GM12878 (cell line): ENCODE data around the gene SCIMP. TPM values are rescaled to one million over a fixed set of nuclear protein-coding genes. Genes with fewer than 3 reads are reported as not detected.

Experiments
- ATAC-seq: fragments of 200-7000 bp; cut with Tn5 transposase; 3 replicates; pipeline ENCODE4 v1.9.1; 2020; ENCODE audit warnings: mild to moderate bottlenecking, moderate library complexity
- BruUV-seq: library from RNA; stranded (reverse); fragments of 400-500 nt; replicated peaks from 2 replicates; lab custom pipeline; 2021; lab: Mats Ljungman, UMichigan
- CTCF ChIA-PET: fragments of 300-600 bp; sonication (Branson Sonifier 250); formaldehyde crosslinking; extraction: SDS; loops from one replicate; lab custom pipeline; 2021; ENCODE audit warnings: inconsistent platforms; lab: Yijun Ruan, JAX
- POLR2A ChIA-PET: fragments of 350-600 bp; formaldehyde crosslinking; extraction: SDS; loops from one replicate; lab custom pipeline; 2021; ENCODE audit warnings: inconsistent platforms; lab: Charles Lee
- RAD21 ChIA-PET: fragments of 300-600 bp; sonication (Branson Sonifier 250); formaldehyde crosslinking; loops from one replicate; lab custom pipeline; 2023; ENCODE audit warnings: antibody characterized with exemption; ENCODE audit not compliant: unreplicated experiment; lab: Charles Lee
- SMC1A ChIA-PET: fragments of 300-600 bp; sonication (Branson Sonifier 250); formaldehyde crosslinking; loops from one replicate; lab custom pipeline; 2023; ENCODE audit not compliant: unreplicated experiment, uncharacterized antibody; lab: Charles Lee
- DNase-seq: peaks from one replicate; pipeline ENCODE4 v3.0.0-alpha.2; 2011; ENCODE audit warnings: low read depth, low spot score
- FAIRE-seq: peaks from 3 replicates; lab custom pipeline; 2011; peaks lifted over from hg19 to GRCh38; lab: Jason Lieb, UNC
- H2AFZ ChIP-seq: 2 replicates; pipeline ENCODE4 v1.6.0; 2011; ENCODE audit warnings: low read depth, low read length, control low read depth; ENCODE audit not compliant: control insufficient read depth
- H3K27ac ChIP-seq: 2 replicates; pipeline ENCODE4 v1.5.1; 2011; ENCODE audit warnings: control low read depth; ENCODE audit not compliant: control insufficient read depth, insufficient read depth
- H3K27me3 ChIP-seq, 2 experiments: replicated peaks in 1 of 2; 2 replicates each; pipeline versions ENCODE4 v1.6.0 to v1.6.1; 2011; ENCODE audit warnings: low read length in 1 of 2; ENCODE audit not compliant: control insufficient read depth in 2 of 2, insufficient read depth in 2 of 2
- H3K36me3 ChIP-seq, 2 experiments: 2 replicates each; pipeline ENCODE4 v1.5.1; 2011; ENCODE audit warnings: low read length in 1 of 2; ENCODE audit not compliant: control insufficient read depth in 2 of 2, insufficient read depth in 2 of 2
- H3K4me1 ChIP-seq: 2 replicates; pipeline ENCODE4 v1.6.1; 2011; ENCODE audit warnings: mild to moderate bottlenecking, low read length, moderate library complexity, mixed read lengths; ENCODE audit not compliant: control insufficient read depth, insufficient read depth
- H3K4me2 ChIP-seq: 2 replicates; pipeline ENCODE4 v1.6.0; 2011; ENCODE audit warnings: control low read depth; ENCODE audit not compliant: control insufficient read depth, insufficient read depth
- H3K4me3 ChIP-seq: fragments of 200-600 bp; sonication (generic); 2 replicates; pipeline ENCODE4 v1.5.1; 2016
- H3K79me2 ChIP-seq: 2 replicates; pipeline ENCODE4 v1.6.0; 2011; ENCODE audit warnings: low read length; ENCODE audit not compliant: control insufficient read depth, insufficient read depth
- H3K9ac ChIP-seq: 2 replicates; pipeline ENCODE4 v1.8.0; 2011; ENCODE audit warnings: low read length, control low read depth, mixed read lengths; ENCODE audit not compliant: control insufficient read depth, insufficient read depth
- H3K9me3 ChIP-seq: replicated peaks from 3 replicates; pipeline ENCODE4 v1.5.1; 2011; ENCODE audit warnings: mild to moderate bottlenecking, low read length; ENCODE audit not compliant: control insufficient read depth, insufficient read depth
- H4K20me1 ChIP-seq: 2 replicates; pipeline ENCODE4 v1.6.0; 2011; ENCODE audit not compliant: control insufficient read depth, insufficient read depth
- BRCA1 ChIP-seq: IDR thresholded peaks from 2 replicates; pipeline ENCODE4 v1.6.1; 2011; ENCODE audit warnings: low read depth, low read length, improper control_type of control experiment
- CHD1 ChIP-seq: IDR thresholded peaks from 2 replicates; pipeline ENCODE4 v1.6.1; 2012; ENCODE audit warnings: low read depth, low read length, improper control_type of control experiment
- GATAD2B ChIP-seq: fragments of 450-650 bp; conservative IDR thresholded peaks from 2 replicates; pipeline ENCODE4 v1.6.1; 2017; ENCODE audit warnings: low read depth, mild to moderate bottlenecking, moderate library complexity
- MEF2A ChIP-seq: IDR thresholded peaks from 2 replicates; pipeline ENCODE4 v1.6.1; 2011; ENCODE audit warnings: low read depth, mild to moderate bottlenecking, low read length, moderate library complexity; ENCODE audit not compliant: insufficient read depth
- MTA3 ChIP-seq: IDR thresholded peaks from 2 replicates; pipeline ENCODE4 v1.6.1; 2012; ENCODE audit warnings: low read length, inconsistent platforms, borderline replicate concordance
- NFYA ChIP-seq: IDR thresholded peaks from 2 replicates; pipeline ENCODE4 v1.6.1; 2011; ENCODE audit warnings: low read depth, mild to moderate bottlenecking, low read length, improper control_type of control experiment, borderline replicate concordance
- NRF1 ChIP-seq: conservative IDR thresholded peaks from 2 replicates; pipeline ENCODE4 v1.6.1; 2011; ENCODE audit warnings: mild to moderate bottlenecking, low read depth, low read length, improper control_type of control experiment
- RELA ChIP-seq: fragments of 450-650 bp; IDR thresholded peaks from 2 replicates; pipeline ENCODE4 v1.8.0; 2014; ENCODE audit warnings: borderline replicate concordance; ENCODE audit not compliant: partially characterized antibody
- SIX5 ChIP-seq: IDR thresholded peaks from 2 replicates; pipeline ENCODE4 v1.6.1; 2011; ENCODE audit warnings: mild to moderate bottlenecking, low read depth, low read length, moderate library complexity; ENCODE audit not compliant: severe bottlenecking
- SP1 ChIP-seq: IDR thresholded peaks from one replicate; pipeline ENCODE4 v1.6.1; 2011; ENCODE audit warnings: low read depth, low read length
- ZNF207 ChIP-seq: fragments of 450-650 bp; IDR thresholded peaks from 2 replicates; pipeline ENCODE4 v1.6.1; 2014; ENCODE audit warnings: antibody characterized with exemption, mild to moderate bottlenecking, borderline replicate concordance
- WGBS: methylation state at CpG from one replicate; pipeline ENCODE4 v1.1.6; 2016; ENCODE audit warnings: low lambda C conversion rate; ENCODE audit not compliant: insufficient replicate concordance, insufficient coverage; ENCODE audit errors: missing lambda C conversion rate; 5-methylcytosine and 5-hydroxymethylcytosine counted together
- in situ Hi-C: fragments of 300-500 bp; cut with MboI; formaldehyde crosslinking; loops from 9 replicates; pipeline ENCODE4 v1.14.3; 2018; ENCODE audit warnings: mixed read lengths
- intact Hi-C: fragments of 100-400 bp; cut with micrococcal nuclease; formaldehyde crosslinking; loops from one replicate; pipeline ENCODE4 v1.14.2; 2022; ENCODE audit not compliant: unreplicated experiment
- polyA plus RNA-seq, 11 experiments: library from polyadenylated mRNA; depleted of rRNA in 4 of 11; unstranded in 6 of 11; stranded (reverse) in 5 of 11; fragments of >200 nt; fragmentation: Nextera tagmentation in 4 of 11; fragmentation: Illumina TruSeq in 1 of 11; extraction: Ambion mirVana in 4 of 11; extraction: Trizol in 1 of 11; gene quantifications; 1 replicate in 1 of 11; 2 replicates in 10 of 11; pipeline versions ENCODE4 v1.2.1 to v1.2.3, GENCODE V29; 2011 to 2016; ENCODE audit warnings: inconsistent platforms in 2 of 11, missing spikeins in 2 of 11, low read depth in 1 of 11
- total RNA-seq, 4 experiments: library from RNA; depleted of rRNA in 3 of 4; stranded (reverse); fragments of >200 nt in 3 of 4; fragmentation: Illumina TruSeq in 1 of 4; extraction: Trizol in 1 of 4; gene quantifications; 2 replicates each; pipeline versions ENCODE4 v1.2.1 to v1.2.3, GENCODE V29; 2013 to 2021
- TF ChIP-seq, protein P1 (sequence below): fragments of 450-650 bp; IDR thresholded peaks from 2 replicates; pipeline ENCODE4 v1.6.1; 2016; ENCODE audit warnings: mild to moderate bottlenecking, moderate library complexity, borderline replicate concordance
- TF ChIP-seq, protein P2 (sequence below): fragments of 150-350 bp; IDR thresholded peaks from 2 replicates; pipeline ENCODE4 v1.6.1; 2014; ENCODE audit warnings: mild to moderate bottlenecking, low read depth, low read length
- TF ChIP-seq, protein P3 (sequence below): IDR thresholded peaks from 2 replicates; pipeline ENCODE4 v1.6.1; 2011; ENCODE audit warnings: borderline replicate concordance, low read depth, mild to moderate bottlenecking, moderate library complexity, mixed read lengths, low read length; ENCODE audit not compliant: insufficient read depth; ENCODE audit errors: extremely low read length

SCIMP gene
- total and polyA plus RNA-seq, 10 of the 15 experiments (the other 5 are each of a cell fraction or from before 2014, with no cell fraction given), result 56.7 to 151 (median 95.0) TPM

DNA sequence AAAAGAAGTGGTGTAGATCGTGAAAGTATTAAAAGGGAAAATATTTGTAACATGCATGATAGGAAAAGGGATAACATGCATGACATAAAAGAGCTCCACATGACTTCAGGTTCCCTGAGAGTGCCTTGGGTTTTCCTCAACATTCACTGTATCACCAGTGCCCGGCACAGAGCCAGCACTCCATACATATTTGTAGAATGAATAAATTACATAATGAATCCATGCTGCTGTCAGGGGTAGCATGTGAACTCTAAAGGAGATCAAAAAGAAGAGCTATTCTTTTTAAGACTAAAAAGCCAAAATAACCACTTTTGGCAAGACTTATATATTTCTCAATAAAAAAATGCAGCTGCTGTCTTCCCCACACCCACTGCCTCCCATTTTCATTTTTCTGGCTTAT is 40.3 kb downstream of the SCIMP start:
- ChIA-PET CTCF (interaction anchor here (1.2 to 14.1 kb wide), 4 partner anchors 42 to 246 kb away, joined by 3 to 209 read pairs (median 19); partner anchors contain the start of genes C1QBP and SCIMP), SMC1A (interaction anchor here (1.1 to 9.8 kb wide), 3 partner anchors 34 to 113 kb away, joined by 3 to 157 read pairs (median 129); partner anchors contain the start of gene SCIMP), POLR2A (interaction anchor here (0.7 to 1.7 kb wide), 4 partner anchors 32 to 230 kb away, joined by 3 to 7 read pairs (median 4); partner anchors contain the start of gene ZNF232), RAD21 (interaction anchor here (1.3 to 9.7 kb wide), 3 partner anchors 34 to 142 kb away, joined by 3 to 125 read pairs (median 105); partner anchors contain the start of gene SCIMP)
- Histone ChIP-seq H3K36me3 (peaks cover 0 to under 1% of the 10 kb centered on the region in 2 experiments; a peak in 1 of 4 replicates), H3K27me3 (no peaks in the 10 kb centered on the region), H3K27ac (no peak overlapping the region), H2AFZ (no peak overlapping the region), H3K4me2 (no peak overlapping the region), H3K4me1 (peaks cover 19% of the 10 kb centered on the region), H3K4me3 (no peak overlapping the region), H3K9me3 (peaks cover 8% of the 10 kb centered on the region; the same call in 2 of the 3 replicates), H3K9ac (no peak overlapping the region), H3K79me2 (peaks cover 21% of the 10 kb centered on the region), H4K20me1 (no peaks in the 10 kb centered on the region)
- BruUV-seq, result no TSS peak
- FAIRE-seq (no peak), DNase-seq (no peak), ATAC-seq (no peak)
- in situ Hi-C loops (no loop called here), intact Hi-C loops (no loop called here)
- 71% methylated on average over 2 of the region's 2 CpGs for WGBS
- TF ChIP-seq SP1 (no peak), RELA (no peak), NRF1 (no peak), MEF2A (no peak), BRCA1 (no peak), SIX5 (no peak), GATAD2B (no peak), CHD1 (no peak), MTA3 (no peak), ZNF207 (no peak), NFYA (no peak)
- TF ChIP-seq, protein P1, sequence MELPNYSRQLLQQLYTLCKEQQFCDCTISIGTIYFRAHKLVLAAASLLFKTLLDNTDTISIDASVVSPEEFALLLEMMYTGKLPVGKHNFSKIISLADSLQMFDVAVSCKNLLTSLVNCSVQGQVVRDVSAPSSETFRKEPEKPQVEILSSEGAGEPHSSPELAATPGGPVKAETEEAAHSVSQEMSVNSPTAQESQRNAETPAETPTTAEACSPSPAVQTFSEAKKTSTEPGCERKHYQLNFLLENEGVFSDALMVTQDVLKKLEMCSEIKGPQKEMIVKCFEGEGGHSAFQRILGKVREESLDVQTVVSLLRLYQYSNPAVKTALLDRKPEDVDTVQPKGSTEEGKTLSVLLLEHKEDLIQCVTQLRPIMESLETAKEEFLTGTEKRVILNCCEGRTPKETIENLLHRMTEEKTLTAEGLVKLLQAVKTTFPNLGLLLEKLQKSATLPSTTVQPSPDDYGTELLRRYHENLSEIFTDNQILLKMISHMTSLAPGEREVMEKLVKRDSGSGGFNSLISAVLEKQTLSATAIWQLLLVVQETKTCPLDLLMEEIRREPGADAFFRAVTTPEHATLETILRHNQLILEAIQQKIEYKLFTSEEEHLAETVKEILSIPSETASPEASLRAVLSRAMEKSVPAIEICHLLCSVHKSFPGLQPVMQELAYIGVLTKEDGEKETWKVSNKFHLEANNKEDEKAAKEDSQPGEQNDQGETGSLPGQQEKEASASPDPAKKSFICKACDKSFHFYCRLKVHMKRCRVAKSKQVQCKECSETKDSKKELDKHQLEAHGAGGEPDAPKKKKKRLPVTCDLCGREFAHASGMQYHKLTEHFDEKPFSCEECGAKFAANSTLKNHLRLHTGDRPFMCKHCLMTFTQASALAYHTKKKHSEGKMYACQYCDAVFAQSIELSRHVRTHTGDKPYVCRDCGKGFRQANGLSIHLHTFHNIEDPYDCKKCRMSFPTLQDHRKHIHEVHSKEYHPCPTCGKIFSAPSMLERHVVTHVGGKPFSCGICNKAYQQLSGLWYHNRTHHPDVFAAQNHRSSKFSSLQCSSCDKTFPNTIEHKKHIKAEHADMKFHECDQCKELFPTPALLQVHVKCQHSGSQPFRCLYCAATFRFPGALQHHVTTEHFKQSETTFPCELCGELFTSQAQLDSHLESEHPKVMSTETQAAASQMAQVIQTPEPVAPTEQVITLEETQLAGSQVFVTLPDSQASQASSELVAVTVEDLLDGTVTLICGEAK, result no peak
- TF ChIP-seq, protein P2, sequence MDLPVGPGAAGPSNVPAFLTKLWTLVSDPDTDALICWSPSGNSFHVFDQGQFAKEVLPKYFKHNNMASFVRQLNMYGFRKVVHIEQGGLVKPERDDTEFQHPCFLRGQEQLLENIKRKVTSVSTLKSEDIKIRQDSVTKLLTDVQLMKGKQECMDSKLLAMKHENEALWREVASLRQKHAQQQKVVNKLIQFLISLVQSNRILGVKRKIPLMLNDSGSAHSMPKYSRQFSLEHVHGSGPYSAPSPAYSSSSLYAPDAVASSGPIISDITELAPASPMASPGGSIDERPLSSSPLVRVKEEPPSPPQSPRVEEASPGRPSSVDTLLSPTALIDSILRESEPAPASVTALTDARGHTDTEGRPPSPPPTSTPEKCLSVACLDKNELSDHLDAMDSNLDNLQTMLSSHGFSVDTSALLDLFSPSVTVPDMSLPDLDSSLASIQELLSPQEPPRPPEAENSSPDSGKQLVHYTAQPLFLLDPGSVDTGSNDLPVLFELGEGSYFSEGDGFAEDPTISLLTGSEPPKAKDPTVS, result no peak
- TF ChIP-seq, protein P3, sequence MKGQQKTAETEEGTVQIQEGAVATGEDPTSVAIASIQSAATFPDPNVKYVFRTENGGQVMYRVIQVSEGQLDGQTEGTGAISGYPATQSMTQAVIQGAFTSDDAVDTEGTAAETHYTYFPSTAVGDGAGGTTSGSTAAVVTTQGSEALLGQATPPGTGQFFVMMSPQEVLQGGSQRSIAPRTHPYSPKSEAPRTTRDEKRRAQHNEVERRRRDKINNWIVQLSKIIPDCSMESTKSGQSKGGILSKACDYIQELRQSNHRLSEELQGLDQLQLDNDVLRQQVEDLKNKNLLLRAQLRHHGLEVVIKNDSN, result no peak
